Frontal cortex (tissue), 4 donors: Measurements from ENCODE around the gene LRRC37B. TPM values are rescaled to one million over a fixed set of nuclear protein-coding genes. Genes with fewer than 3 reads are reported as not detected.
"Not testable (repeated sequence)": the region's sequence is repeated elsewhere in the genome, so short reads cannot be mapped to it uniquely, and the experiment has no call there.

ENCODE experiments used
- DNase-seq, 2 donors: peaks; one replicate each; pipeline ENCODE4 v3.0.0; 2012; ENCODE audit warnings: low spot score in 2 of 2
- FAIRE-seq: peaks from 2 replicates; lab custom pipeline; 2012; peaks lifted over from hg19 to GRCh38; lab: Jason Lieb, UNC
- small RNA-seq: library from RNA; depleted of rRNA; stranded (forward); fragments of <200 nt; gene quantifications from one replicate; pipeline ENCODE3, GENCODE V24; 2014
- total RNA-seq: library from RNA; depleted of rRNA; stranded (reverse); fragments of >200 nt; gene quantifications from one replicate; pipeline ENCODE4 v1.2.3, GENCODE V29; 2014
- donor health status: control.
- donor health status: control.
- donor health status: control.

LRRC37B gene
- total RNA-seq, 1 donor from 2014 or later: 91.7 TPM

- not testable (repeated sequence) for DNase-seq, FAIRE-seq
Observed at GRCh38 chr17:32084003-32084941, 77.1 kb downstream of the LRRC37B start.

GRCh38 chr17:32084942-32085829 is 78.0 kb downstream of the LRRC37B start:
- FAIRE-seq, DNase-seq: not testable (repeated sequence)

- FAIRE-seq, DNase-seq: not testable (repeated sequence)
Observed at GRCh38 chr17:32086833-32087232, 79.7 kb downstream of the LRRC37B start.

GRCh38 chr17:32092062-32092461 is 84.9 kb downstream of the LRRC37B start:
- FAIRE-seq: not testable (repeated sequence)

GRCh38 chr17:32099686-32100085 is 92.5 kb downstream of the LRRC37B start:
- FAIRE-seq (peak; percentile 21), DNase-seq (no peak)

More at GRCh38 chr17:32092062-32092461, 84.9 kb downstream of the LRRC37B start:
- DNase-seq: not testable (repeated sequence)

- FAIRE-seq, DNase-seq: not testable (repeated sequence)
Observed at GRCh38 chr17:32100323-32100722, 93.1 kb downstream of the LRRC37B start.

- DNase-seq: no peak
- no peak for FAIRE-seq
Observed at GRCh38 chr17:32100971-32101631, 93.9 kb downstream of the LRRC37B start.

GRCh38 chr17:32102172-32102571 is 95.0 kb downstream of the LRRC37B start:
- DNase-seq (no peak), FAIRE-seq (no peak)

GRCh38 chr17:32102646-32103186 is 95.5 kb downstream of the LRRC37B start:
- FAIRE-seq: no peak
- no peak for DNase-seq

Small RNA genes within 50 kb of the gene (small RNA-seq; reads per million reads assigned to genes)
- gene AC090616.4 (not detected), gene RNA5SP437 (not detected)

Other genes with a start within 250 kb of the LRRC37B start
- 35.1 TPM for gene COPRS, start 148.1 kb upstream of the LRRC37B start, total RNA-seq
- gene UTP6, start 105.7 kb upstream of the LRRC37B start, total RNA-seq: 30.6 TPM
- gene SUZ12, start 70.4 kb upstream of the LRRC37B start, total RNA-seq: 35.1 TPM
- 156 TPM for gene RHOT1, start 135.1 kb downstream of the LRRC37B start, total RNA-seq